Memory B cell (primary cell): ENCODE measurements around the gene TWNK.

ENCODE experiments used
- ATAC-seq: fragments of 150-1000 bp; cut with Tn5 transposase; 2 replicates; pipeline ENCODE4 v1.10.0; 2021; ENCODE audit warnings: low read depth, mild to moderate bottlenecking, moderate library complexity
- DNase-seq, 2 donors: peaks; one replicate each; pipeline ENCODE4 v3.0.0; 2022; ENCODE audit warnings: low spot score in 2 of 2
- H3K27ac Mint-ChIP-seq: one replicate; pipeline ENCODE4 v1.8.0; 2022; ENCODE audit warnings: mild to moderate bottlenecking, moderate library complexity, mixed read lengths
- H3K27me3 Mint-ChIP-seq: one replicate; pipeline ENCODE4 v1.8.0; 2022; ENCODE audit warnings: mixed read lengths
- H3K36me3 Mint-ChIP-seq: one replicate; pipeline ENCODE4 v1.8.0; 2022; ENCODE audit warnings: mild to moderate bottlenecking, mixed read lengths
- H3K4me1 Mint-ChIP-seq: one replicate; pipeline ENCODE4 v1.8.0; 2022; ENCODE audit warnings: mixed read lengths
- H3K4me3 Mint-ChIP-seq: one replicate; pipeline ENCODE4 v1.8.0; 2022; ENCODE audit warnings: mild to moderate bottlenecking, moderate library complexity, mixed read lengths
- H3K9me3 Mint-ChIP-seq: one replicate; pipeline ENCODE4 v1.8.0; 2022; ENCODE audit warnings: mixed read lengths

TWNK gene

DNA sequence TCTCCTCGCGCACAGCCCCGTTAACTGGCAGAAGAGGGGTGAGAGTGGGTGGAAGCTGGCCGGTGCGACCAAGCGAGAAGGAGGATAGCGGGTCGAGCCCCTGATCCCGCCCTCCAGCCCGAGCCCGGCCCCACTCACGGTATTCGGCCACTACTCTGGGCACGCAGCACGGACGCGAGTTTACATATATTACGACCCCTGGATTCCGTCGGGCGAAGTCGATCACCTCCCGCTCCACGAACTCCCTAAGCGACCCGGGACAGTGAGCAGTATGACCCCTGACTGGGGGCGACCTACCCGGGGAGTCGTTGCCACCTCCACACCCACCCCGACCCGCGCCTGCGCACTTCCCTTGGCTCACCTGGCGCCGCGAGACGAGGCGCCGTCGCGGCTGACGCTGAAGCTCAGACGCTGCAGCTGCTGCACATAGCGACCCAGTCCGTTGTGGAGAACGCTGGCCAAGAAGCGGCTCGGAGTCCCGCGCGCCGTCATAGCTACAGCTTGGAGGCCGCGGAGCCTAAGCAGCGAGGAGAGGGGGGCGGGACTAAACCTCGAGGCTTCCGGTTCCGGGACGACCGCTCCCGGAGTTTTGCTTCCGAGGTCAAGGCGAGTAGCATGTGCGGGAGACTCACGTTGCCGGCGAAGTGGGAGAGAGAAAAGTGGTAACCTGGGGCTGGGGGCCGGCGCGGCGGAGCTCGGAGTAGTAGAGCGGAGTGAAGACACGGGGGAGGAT lies at the start of gene TWNK, which contains the start of gene MRPL43:
Gene TWNK, plus strand, starts transcription at position 592 of the 733 bp plus-strand sequence. CDS start 668 bp downstream, outside the sequence.
Gene MRPL43, minus strand, starts transcription at position 546 of the 733 bp plus-strand sequence. Its CDS starts 54 bp downstream, at position 492.
- ATAC-seq = peak; percentile 97
- Mint-ChIP-seq H3K27ac (peak within 1 kb of the TSS; percentile 90), H3K9me3 (no peaks in the 10 kb centered on the region), H3K36me3 (peaks cover 28% of the 10 kb centered on the region), H3K4me1 (peaks cover 22% of the 10 kb centered on the region), H3K27me3 (no peaks in the 10 kb centered on the region), H3K4me3 (peak within 1 kb of the TSS; percentile 97)
- DNase-seq = peak; percentile 71 to 85

GRCh38 chr10:100939763-100940344 lies 47.5 kb upstream of the TWNK start:
- H3K4me1 Mint-ChIP-seq = no peaks in the 10 kb centered on the region
- no peak overlapping the region for H3K27ac Mint-ChIP-seq
- no peaks in the 10 kb centered on the region for H3K27me3 Mint-ChIP-seq
- DNase-seq = no peak
- peaks cover 21% of the 10 kb centered on the region for H3K36me3 Mint-ChIP-seq
- H3K9me3 Mint-ChIP-seq = no peaks in the 10 kb centered on the region
- no peak overlapping the region for H3K4me3 Mint-ChIP-seq
- ATAC-seq = no peak

DNA sequence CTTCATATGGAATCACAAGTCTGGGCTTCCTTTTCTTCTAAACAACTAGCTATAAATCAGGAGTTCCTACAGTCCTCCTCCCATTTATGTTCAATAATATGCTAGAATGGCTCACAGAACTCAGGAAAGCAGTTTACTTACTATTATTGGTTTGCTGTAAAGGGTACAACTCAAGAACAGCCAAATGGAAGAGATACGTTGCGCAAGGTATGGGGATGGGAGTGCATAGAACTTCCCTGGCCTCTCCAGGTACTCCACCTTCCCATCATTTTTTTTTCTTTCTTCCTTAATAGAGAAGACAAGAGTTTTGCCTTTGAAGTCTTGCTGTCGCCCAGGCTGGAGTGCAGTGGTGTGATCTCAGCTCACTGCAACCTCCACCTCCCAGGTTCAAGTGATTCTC lies 45.1 kb upstream of the TWNK start:
- Mint-ChIP-seq H3K27me3 (no peaks in the 10 kb centered on the region), H3K4me3 (no peak overlapping the region), H3K9me3 (no peaks in the 10 kb centered on the region), H3K36me3 (peaks cover 24% of the 10 kb centered on the region), H3K27ac (no peak overlapping the region), H3K4me1 (no peaks in the 10 kb centered on the region)
- DNase-seq = no peak
- ATAC-seq = no peak

DNA sequence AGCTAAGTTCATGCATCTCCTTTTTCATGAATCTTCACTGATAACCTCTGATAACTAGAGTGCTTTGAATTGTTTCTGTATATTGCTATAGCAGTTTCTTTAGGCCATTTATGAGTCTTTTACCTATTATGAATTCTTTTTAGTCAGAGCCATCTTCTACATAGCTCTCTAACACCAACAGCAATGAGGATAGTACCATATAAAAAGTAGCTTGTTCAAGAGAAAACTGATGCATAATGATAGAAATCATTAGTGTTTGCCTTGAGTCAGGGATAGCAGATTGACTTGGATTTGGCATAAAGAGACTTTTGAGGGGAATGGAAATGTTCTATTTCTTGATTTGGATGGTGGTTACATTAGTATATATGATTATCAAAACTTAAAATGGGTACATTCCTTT lies 43.8 kb upstream of the TWNK start:
- H3K9me3 Mint-ChIP-seq = no peaks in the 10 kb centered on the region
- H3K27me3 Mint-ChIP-seq = no peaks in the 10 kb centered on the region
- no peak overlapping the region for H3K27ac Mint-ChIP-seq
- ATAC-seq (no peak), DNase-seq (no peak)
- H3K4me1 Mint-ChIP-seq = no peaks in the 10 kb centered on the region
- peaks cover 24% of the 10 kb centered on the region for H3K36me3 Mint-ChIP-seq
- no peak overlapping the region for H3K4me3 Mint-ChIP-seq

DNA sequence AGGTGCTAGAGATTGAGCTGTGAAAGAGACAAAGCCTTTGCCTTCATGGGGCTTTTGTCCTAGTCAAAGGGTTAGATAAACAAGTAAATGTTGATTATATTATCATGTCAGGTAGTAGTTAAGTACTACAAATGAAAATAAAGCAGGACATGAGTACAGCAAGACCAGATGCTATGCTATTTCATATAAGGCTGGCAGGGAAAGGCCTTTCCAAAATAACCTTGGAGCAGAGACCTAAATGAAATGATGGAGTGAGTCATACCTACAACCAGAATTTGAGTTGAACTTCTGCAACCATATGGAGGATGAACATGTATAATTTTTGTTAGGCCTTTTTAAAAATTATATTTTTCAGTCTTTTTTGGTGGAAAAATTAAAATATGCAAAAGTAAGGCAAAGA lies 41.6 kb upstream of the TWNK start:
- DNase-seq (no peak), ATAC-seq (no peak)
- H3K4me3 Mint-ChIP-seq = no peak overlapping the region
- H3K36me3 Mint-ChIP-seq = peaks cover 24% of the 10 kb centered on the region
- H3K27ac Mint-ChIP-seq = no peak overlapping the region
- H3K9me3 Mint-ChIP-seq = no peaks in the 10 kb centered on the region
- no peaks in the 10 kb centered on the region for H3K27me3 Mint-ChIP-seq
- no peaks in the 10 kb centered on the region for H3K4me1 Mint-ChIP-seq

GRCh38 chr10:100948916-100949315 lies 38.4 kb upstream of the TWNK start:
- Mint-ChIP-seq H3K9me3 (no peaks in the 10 kb centered on the region), H3K27ac (no peak overlapping the region), H3K4me3 (no peak overlapping the region), H3K27me3 (no peaks in the 10 kb centered on the region), H3K36me3 (peaks cover 11% of the 10 kb centered on the region), H3K4me1 (no peaks in the 10 kb centered on the region)
- ATAC-seq (no peak), DNase-seq (no peak)

GRCh38 chr10:100960251-100960650 lies 27.1 kb upstream of the TWNK start:
- peaks cover 21% of the 10 kb centered on the region for H3K36me3 Mint-ChIP-seq
- ATAC-seq (no peak), DNase-seq (no peak)
- no peak overlapping the region for H3K4me3 Mint-ChIP-seq
- no peaks in the 10 kb centered on the region for H3K9me3 Mint-ChIP-seq
- H3K27ac Mint-ChIP-seq = no peak overlapping the region
- no peaks in the 10 kb centered on the region for H3K27me3 Mint-ChIP-seq
- H3K4me1 Mint-ChIP-seq = no peaks in the 10 kb centered on the region

DNA sequence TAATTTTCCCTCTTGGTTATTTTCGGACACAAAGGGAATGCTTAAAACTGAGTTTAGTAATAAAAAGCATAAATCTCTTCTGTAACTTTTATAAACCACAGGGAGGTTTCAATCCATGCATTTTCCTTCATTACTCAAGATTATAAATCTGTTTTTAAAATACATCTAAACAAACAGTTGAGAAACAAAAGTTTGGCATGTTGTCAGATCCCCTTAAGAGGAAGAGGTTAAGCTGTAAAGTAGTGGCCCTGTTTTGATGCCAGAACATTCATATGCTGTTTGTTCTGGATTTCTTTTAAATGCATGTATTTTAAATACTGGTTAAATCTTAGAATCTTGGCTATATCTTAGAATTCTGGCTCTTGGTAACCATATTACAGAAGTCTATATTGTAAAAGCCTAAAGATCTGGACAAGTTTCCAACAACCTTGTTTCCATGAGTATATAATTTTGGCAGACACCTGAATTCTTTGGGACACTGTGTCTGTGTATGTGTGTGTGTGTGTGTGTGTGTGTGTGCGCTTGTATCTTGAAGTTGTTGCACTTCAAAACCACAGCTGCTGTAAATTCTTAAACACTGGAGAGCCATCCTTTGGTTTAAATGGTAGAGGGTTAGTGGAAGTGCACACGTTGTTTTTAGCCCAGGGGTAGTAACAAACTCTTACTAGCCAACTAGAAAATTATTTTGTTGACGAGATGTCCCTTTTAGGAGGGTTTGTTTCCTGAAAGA lies 24.8 kb upstream of the TWNK start:
- peaks cover 2% of the 10 kb centered on the region for H3K4me1 Mint-ChIP-seq
- no peak overlapping the region for H3K4me3 Mint-ChIP-seq
- H3K27ac Mint-ChIP-seq = no peak overlapping the region
- H3K9me3 Mint-ChIP-seq = no peaks in the 10 kb centered on the region
- ATAC-seq (no peak), DNase-seq (no peak)
- no peaks in the 10 kb centered on the region for H3K27me3 Mint-ChIP-seq
- peaks cover 26% of the 10 kb centered on the region for H3K36me3 Mint-ChIP-seq

- H3K36me3 Mint-ChIP-seq = peaks cover 22% of the 10 kb centered on the region
- H3K27ac Mint-ChIP-seq = no peak overlapping the region
- H3K27me3 Mint-ChIP-seq = no peaks in the 10 kb centered on the region
- H3K4me1 Mint-ChIP-seq = peaks cover 8% of the 10 kb centered on the region
- H3K9me3 Mint-ChIP-seq = no peaks in the 10 kb centered on the region
- ATAC-seq = no peak
- H3K4me3 Mint-ChIP-seq = no peak overlapping the region
- no peak for DNase-seq
Observed at GRCh38 chr10:100963826-100964225, 23.5 kb upstream of the TWNK start.

- H3K9me3 Mint-ChIP-seq = no peaks in the 10 kb centered on the region
- peaks cover 21% of the 10 kb centered on the region for H3K4me1 Mint-ChIP-seq
- DNase-seq (no peak), ATAC-seq (no peak)
- no peak overlapping the region for H3K4me3 Mint-ChIP-seq
- no peaks in the 10 kb centered on the region for H3K27me3 Mint-ChIP-seq
- H3K27ac Mint-ChIP-seq = no peak overlapping the region
- H3K36me3 Mint-ChIP-seq = peaks cover 10% of the 10 kb centered on the region
Observed at GRCh38 chr10:100965820-100966219, 21.5 kb upstream of the TWNK start.

GRCh38 chr10:100966887-100967286 lies 20.5 kb upstream of the TWNK start:
- Mint-ChIP-seq H3K9me3 (no peaks in the 10 kb centered on the region), H3K27me3 (no peaks in the 10 kb centered on the region), H3K27ac (no peak overlapping the region), H3K36me3 (peaks cover 10% of the 10 kb centered on the region), H3K4me1 (peaks cover 21% of the 10 kb centered on the region), H3K4me3 (no peak overlapping the region)
- no peak for ATAC-seq
- no peak for DNase-seq

- Mint-ChIP-seq H3K9me3 (no peaks in the 10 kb centered on the region), H3K4me3 (no peak overlapping the region), H3K4me1 (peaks cover 21% of the 10 kb centered on the region), H3K27ac (no peak overlapping the region), H3K36me3 (peaks cover 10% of the 10 kb centered on the region), H3K27me3 (no peaks in the 10 kb centered on the region)
- DNase-seq = no peak
- ATAC-seq = no peak
Observed at GRCh38 chr10:100967332-100967731, 20.0 kb upstream of the TWNK start.

DNA sequence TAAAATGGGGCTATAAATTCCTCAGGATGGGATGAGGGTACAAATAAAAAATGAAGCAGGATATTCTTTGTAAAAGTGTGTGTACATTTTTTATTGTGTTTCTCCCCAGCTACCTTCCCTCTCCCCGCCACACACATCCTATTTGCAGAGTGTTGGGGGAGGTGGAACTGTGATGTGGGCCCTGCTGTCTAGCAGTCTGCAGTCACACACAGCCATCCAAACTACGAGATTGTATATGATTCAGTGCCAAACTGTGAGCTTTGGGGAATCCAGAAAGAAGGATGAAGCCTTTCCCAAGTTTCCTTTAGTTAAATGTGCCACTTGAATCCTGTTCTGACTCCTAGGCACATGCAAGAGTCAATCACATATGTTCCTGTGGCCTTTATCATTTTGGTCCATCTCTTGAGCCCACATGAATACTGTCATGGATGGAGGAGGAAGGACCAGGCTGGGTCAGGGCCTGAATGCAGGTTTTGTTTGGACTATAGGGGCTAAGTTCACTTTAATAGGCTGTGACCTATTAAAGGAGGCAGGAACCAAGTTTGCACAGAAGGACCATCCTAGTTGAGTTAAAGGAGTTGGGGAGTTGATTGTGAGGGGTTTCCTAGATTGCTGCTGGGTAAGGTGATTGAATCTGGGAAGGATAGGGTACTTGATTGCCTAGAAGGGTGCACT lies 19.1 kb upstream of the TWNK start:
- Mint-ChIP-seq H3K36me3 (peaks cover 7% of the 10 kb centered on the region), H3K27ac (no peak overlapping the region), H3K27me3 (no peaks in the 10 kb centered on the region), H3K9me3 (no peaks in the 10 kb centered on the region), H3K4me1 (peaks cover 21% of the 10 kb centered on the region), H3K4me3 (peak overlapping the region; percentile 53)
- no peak for DNase-seq
- ATAC-seq = no peak

GRCh38 chr10:100968863-100969186 lies 18.5 kb upstream of the TWNK start:
- ATAC-seq = no peak
- Mint-ChIP-seq H3K27me3 (no peaks in the 10 kb centered on the region), H3K27ac (no peak overlapping the region), H3K36me3 (peaks cover 7% of the 10 kb centered on the region), H3K4me3 (peak overlapping the region; percentile 77), H3K4me1 (peaks cover 21% of the 10 kb centered on the region), H3K9me3 (no peaks in the 10 kb centered on the region)
- no peak for DNase-seq
